A673 (cell line): ENCODE measurements around the gene CCDC30.

Experiments
- CTCF ChIP-seq: fragments of 300-800, 200-600 bp; sonication (generic); conservative IDR thresholded peaks from 2 replicates; pipeline ENCODE4 v1.5.1; 2017; ENCODE audit warnings: low read depth, mild to moderate bottlenecking, antibody characterized with exemption, low read length, moderate library complexity, mixed read lengths
- EZH2 ChIP-seq: fragments of 200-600 bp; sonication (generic); IDR thresholded peaks from 2 replicates; pipeline ENCODE4 v1.6.1; 2017; ENCODE audit warnings: borderline replicate concordance, low read depth, mild to moderate bottlenecking, mixed read lengths, antibody characterized with exemption, low read length; ENCODE audit not compliant: poor library complexity, severe bottlenecking

- TF ChIP-seq CTCF: no peak
- TF ChIP-seq EZH2: no peak
Measured at GRCh38 chr1:42414551-42415496, 48.3 kb upstream of the CCDC30 start.
